Type B pancreatic cell (in vitro differentiated cells): Measurements from ENCODE around the gene CLCF1. TPM values are rescaled to one million over a fixed set of nuclear protein-coding genes. Genes with fewer than 3 reads are reported as not detected.

Experiments used
- DNase-seq: peaks from one replicate; pipeline ENCODE4 v3.0.0; 2021; ENCODE audit warnings: mixed read lengths; ENCODE audit not compliant: unreplicated experiment; ENCODE audit errors: extremely low spot score
- H3K27ac Mint-ChIP-seq: 2 replicates; pipeline ENCODE4 v1.8.0; 2021; ENCODE audit warnings: mild to moderate bottlenecking, mixed read lengths
- H3K27me3 Mint-ChIP-seq: 2 replicates; pipeline ENCODE4 v1.8.0; 2021; ENCODE audit warnings: mixed read lengths
- H3K36me3 Mint-ChIP-seq: 2 replicates; pipeline ENCODE4 v1.8.0; 2021; ENCODE audit warnings: mixed read lengths
- H3K4me1 Mint-ChIP-seq: one replicate; pipeline ENCODE4 v1.8.0; 2021; ENCODE audit warnings: mixed read lengths; ENCODE audit not compliant: unreplicated experiment
- H3K4me3 Mint-ChIP-seq: 2 replicates; pipeline ENCODE4 v1.8.0; 2021; ENCODE audit warnings: mild to moderate bottlenecking, mixed read lengths
- H3K9me3 Mint-ChIP-seq: 2 replicates; pipeline ENCODE4 v1.8.0; 2021; ENCODE audit warnings: mixed read lengths
- total RNA-seq: library from RNA; stranded (reverse); gene quantifications from 2 replicates; pipeline ENCODE4 v1.2.1, GENCODE V29; 2021; ENCODE audit warnings: low replicate concordance
- TF ChIP-seq, protein P1 (sequence below): fragments of 200-600 bp; sonication (generic); conservative IDR thresholded peaks from 2 replicates; pipeline ENCODE4 v1.5.0; 2021; ENCODE audit warnings: antibody characterized with exemption, mild to moderate bottlenecking

Gene CLCF1
- total RNA-seq, 1 donor from 2014 or later, result 3.2 TPM

DNA sequence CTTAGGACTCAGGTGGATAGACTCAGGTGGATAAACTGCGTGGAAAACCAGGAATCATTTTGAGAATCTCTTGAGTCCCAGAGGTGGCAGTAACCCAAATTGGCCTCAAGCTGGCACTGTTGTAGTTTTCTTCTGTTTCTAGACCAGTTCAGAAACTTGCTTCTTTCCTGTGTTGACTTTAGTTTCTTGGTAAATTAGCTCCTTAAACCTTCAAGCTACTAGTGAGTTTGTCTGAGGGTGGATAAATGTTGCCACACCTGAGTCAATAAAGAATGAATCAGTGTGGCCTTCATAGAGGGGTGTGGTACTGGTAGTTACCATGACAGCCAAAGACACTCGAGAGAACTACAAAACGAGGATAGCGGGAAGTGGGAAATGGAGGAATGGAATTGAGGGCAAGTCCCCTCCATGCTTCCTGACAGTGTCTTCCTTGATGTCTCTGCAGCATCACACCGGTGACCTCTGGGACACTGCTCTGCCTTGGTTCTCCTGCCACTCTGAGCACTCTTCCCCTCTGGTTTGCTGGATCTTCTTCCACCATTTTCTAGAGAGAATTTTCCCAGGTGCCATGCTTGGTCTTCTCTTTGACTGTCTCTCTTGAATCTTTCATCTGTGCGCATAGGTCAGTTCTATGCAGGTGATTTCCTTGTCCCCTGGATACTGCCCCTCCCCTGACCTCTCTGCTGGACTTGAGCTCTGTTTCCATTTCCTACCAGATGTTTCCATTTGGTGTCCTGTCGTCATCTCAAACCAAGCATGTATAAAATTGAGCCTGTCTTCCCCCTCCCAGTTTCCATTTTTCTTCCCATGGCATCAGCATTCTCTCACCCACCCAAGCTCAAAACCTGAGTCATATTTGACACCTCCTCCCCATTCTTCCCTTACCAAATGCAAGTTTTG is 27.2 kb downstream of the CLCF1 start:
- H3K27me3 Mint-ChIP-seq, result no peaks in the 10 kb centered on the region
- peaks cover 19% of the 10 kb centered on the region for H3K4me1 Mint-ChIP-seq
- peak overlapping the region; percentile 34 for H3K4me3 Mint-ChIP-seq
- no peaks in the 10 kb centered on the region for H3K9me3 Mint-ChIP-seq
- TF ChIP-seq, protein P1, sequence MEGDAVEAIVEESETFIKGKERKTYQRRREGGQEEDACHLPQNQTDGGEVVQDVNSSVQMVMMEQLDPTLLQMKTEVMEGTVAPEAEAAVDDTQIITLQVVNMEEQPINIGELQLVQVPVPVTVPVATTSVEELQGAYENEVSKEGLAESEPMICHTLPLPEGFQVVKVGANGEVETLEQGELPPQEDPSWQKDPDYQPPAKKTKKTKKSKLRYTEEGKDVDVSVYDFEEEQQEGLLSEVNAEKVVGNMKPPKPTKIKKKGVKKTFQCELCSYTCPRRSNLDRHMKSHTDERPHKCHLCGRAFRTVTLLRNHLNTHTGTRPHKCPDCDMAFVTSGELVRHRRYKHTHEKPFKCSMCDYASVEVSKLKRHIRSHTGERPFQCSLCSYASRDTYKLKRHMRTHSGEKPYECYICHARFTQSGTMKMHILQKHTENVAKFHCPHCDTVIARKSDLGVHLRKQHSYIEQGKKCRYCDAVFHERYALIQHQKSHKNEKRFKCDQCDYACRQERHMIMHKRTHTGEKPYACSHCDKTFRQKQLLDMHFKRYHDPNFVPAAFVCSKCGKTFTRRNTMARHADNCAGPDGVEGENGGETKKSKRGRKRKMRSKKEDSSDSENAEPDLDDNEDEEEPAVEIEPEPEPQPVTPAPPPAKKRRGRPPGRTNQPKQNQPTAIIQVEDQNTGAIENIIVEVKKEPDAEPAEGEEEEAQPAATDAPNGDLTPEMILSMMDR, result peak; percentile 70
- no peaks in the 10 kb centered on the region for H3K36me3 Mint-ChIP-seq
- peak overlapping the region; percentile 72 for H3K27ac Mint-ChIP-seq
- no peak for DNase-seq

DNA sequence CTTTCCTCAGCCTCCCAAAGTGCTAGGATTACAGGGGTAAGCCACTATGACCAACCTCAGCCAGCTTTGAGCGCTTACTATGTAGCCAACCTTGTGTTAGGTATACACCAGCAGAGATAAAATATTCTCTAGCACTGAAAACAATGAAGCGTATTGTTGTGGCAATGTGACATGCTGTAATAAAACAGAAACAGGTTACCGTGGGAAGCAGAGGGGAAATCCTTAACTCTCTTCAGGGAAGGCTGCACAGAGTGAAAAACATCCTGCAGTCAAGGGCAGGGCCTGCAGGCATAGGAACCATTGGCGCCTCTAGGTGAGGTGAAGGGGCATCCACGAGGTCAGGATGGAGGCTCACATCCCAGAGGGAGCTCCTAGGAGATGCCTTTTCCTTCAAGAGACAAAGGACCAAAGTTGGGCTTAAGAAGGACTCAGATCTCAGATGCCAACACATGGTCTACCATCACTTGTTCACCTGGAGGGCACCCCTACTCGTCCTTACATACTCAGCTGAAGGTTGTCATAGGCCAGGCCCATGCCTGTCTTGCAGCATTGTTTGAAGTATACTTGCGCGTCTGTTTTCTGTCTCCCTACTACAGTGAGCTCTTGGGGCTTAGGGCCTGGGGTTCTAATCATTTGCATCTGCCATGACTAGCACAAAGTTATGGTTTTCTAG is 28.0 kb downstream of the CLCF1 start:
- DNase-seq, result no peak
- Mint-ChIP-seq H3K27ac (peak overlapping the region; percentile 72), H3K36me3 (no peaks in the 10 kb centered on the region), H3K4me1 (peaks cover 17% of the 10 kb centered on the region), H3K4me3 (no peak overlapping the region), H3K9me3 (no peaks in the 10 kb centered on the region), H3K27me3 (no peaks in the 10 kb centered on the region)
- TF ChIP-seq, protein P1, result no peak

DNA sequence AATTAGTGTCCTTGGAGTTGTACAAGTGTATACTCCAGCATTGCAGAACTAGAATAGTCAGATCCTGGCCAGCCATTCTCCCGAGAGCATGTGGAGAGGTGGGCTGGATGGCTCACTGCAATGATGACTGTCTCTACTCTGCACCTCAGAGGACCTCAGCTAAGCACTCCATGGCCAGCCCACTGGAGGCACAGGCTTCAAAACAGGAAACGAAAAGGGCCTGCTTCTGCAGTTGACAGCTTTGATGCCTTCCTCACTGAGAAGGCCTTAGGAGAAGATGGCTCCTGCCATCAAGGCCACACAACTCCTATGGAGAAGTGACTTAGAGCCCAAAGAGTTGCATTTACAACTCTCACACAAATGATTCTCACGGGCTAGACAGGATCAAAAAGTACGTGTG is 29.1 kb downstream of the CLCF1 start:
- Mint-ChIP-seq H3K4me1 (peaks cover 16% of the 10 kb centered on the region), H3K4me3 (no peak overlapping the region), H3K27me3 (no peaks in the 10 kb centered on the region), H3K9me3 (no peaks in the 10 kb centered on the region), H3K36me3 (no peaks in the 10 kb centered on the region), H3K27ac (no peak overlapping the region)
- TF ChIP-seq, protein P1, result no peak
- no peak for DNase-seq

DNA sequence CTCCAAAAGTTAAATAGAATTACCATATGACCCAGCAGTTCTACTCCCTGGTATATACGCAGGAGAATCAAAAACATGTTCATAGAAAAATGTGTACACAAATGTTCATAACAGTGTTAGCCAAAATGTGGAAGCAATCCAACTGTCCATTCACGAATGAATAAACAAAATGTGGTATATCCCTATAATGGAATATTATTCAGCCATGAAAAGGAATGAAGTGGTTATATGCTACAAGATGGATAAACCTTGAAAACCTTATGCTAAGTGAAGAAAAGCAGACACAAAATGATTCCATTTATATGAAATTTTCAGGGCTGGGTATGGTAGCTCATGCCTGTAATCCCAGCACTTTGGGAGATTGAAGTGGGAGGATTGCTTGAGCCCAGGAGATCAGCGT is 36.1 kb downstream of the CLCF1 start:
- peaks cover 5% of the 10 kb centered on the region for H3K36me3 Mint-ChIP-seq
- H3K9me3 Mint-ChIP-seq, result no peaks in the 10 kb centered on the region
- no peak overlapping the region for H3K27ac Mint-ChIP-seq
- no peaks in the 10 kb centered on the region for H3K4me1 Mint-ChIP-seq
- no peak for DNase-seq
- TF ChIP-seq, protein P1, result no peak
- H3K4me3 Mint-ChIP-seq, result no peak overlapping the region
- H3K27me3 Mint-ChIP-seq, result no peaks in the 10 kb centered on the region

DNA sequence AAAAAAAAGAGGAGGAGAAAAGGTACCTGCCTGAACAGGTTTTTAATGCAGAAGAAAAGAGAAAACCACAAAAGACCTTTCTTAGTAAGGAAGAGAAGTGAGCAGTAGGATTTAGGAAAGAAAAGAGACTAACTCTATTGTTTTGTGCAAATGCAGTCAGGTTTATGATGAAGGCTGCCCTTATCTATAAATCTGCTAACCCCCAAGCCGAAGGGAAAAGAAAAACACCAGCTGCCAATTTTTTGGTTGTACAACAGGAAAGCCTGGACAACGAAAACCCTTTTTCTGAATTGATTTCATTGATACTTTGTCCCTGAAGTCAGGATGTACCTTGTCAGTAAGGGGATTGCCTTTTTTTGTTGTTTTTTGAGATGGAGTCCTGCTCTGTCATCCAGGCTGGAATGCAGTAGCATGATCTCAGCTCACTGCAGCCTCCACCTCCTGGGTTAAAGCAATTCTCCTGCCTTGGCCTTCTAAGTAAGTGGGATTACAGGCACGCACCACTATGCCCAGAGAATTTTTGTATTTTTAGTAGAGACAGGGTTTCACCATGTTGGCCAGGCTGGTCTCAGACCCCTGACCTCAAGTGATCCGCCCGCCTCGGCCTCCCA is 41.2 kb downstream of the CLCF1 start:
- H3K4me3 Mint-ChIP-seq, result no peak overlapping the region
- H3K4me1 Mint-ChIP-seq, result no peaks in the 10 kb centered on the region
- no peaks in the 10 kb centered on the region for H3K27me3 Mint-ChIP-seq
- H3K36me3 Mint-ChIP-seq, result peaks cover 9% of the 10 kb centered on the region
- H3K9me3 Mint-ChIP-seq, result no peaks in the 10 kb centered on the region
- TF ChIP-seq, protein P1, result no peak
- peak overlapping the region; percentile 46 for H3K27ac Mint-ChIP-seq
- no peak for DNase-seq
